PC-3 (cell line): ENCODE measurements around the gene BRIP1.

ENCODE experiments used
- EZH2 ChIP-seq: fragments of 300-600 bp; sonication (generic); IDR thresholded peaks from one replicate; pipeline ENCODE4 v1.6.1; 2017; ENCODE audit warnings: antibody characterized with exemption, mild to moderate bottlenecking, low read length; ENCODE audit not compliant: unreplicated experiment
- TF ChIP-seq, protein P1 (sequence below): fragments of 300-600 bp; sonication (generic); conservative IDR thresholded peaks from 2 replicates; pipeline ENCODE4 v1.5.1; 2017; ENCODE audit warnings: antibody characterized with exemption, low read depth, mild to moderate bottlenecking, low read length

DNA sequence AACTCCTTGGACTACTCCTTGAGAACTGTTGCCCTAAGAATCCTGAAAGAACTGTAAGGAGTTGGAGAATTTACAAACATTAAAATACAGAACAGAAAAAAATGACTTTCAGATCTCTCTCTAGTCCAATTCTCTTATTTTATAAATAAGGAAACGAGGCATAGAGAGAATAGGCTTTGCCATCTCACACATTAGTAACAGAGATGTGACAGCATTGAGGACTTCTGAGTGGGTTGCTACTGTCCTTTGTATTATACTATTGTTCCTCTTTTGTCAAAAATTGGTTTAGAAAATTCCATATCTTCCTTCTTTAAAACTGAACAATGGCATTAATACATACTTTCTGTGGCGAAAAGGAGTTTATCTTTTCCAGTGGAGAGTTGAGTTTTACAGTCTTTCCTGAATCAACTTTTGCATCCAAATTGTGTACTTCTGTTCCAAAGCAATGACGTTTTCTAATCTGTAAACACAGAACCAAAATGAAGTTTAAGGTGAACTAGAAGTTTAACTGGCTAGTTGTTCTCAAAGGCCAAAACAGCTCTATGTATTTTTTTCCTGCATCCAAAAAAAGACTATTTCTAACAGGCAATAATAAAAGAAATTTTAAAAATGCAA is 16.5 kb downstream of the BRIP1 start:
- TF ChIP-seq, protein P1, sequence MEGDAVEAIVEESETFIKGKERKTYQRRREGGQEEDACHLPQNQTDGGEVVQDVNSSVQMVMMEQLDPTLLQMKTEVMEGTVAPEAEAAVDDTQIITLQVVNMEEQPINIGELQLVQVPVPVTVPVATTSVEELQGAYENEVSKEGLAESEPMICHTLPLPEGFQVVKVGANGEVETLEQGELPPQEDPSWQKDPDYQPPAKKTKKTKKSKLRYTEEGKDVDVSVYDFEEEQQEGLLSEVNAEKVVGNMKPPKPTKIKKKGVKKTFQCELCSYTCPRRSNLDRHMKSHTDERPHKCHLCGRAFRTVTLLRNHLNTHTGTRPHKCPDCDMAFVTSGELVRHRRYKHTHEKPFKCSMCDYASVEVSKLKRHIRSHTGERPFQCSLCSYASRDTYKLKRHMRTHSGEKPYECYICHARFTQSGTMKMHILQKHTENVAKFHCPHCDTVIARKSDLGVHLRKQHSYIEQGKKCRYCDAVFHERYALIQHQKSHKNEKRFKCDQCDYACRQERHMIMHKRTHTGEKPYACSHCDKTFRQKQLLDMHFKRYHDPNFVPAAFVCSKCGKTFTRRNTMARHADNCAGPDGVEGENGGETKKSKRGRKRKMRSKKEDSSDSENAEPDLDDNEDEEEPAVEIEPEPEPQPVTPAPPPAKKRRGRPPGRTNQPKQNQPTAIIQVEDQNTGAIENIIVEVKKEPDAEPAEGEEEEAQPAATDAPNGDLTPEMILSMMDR, result no peak
- TF ChIP-seq EZH2, result no peak
